Caco-2 (cell line): ENCODE results near the gene SF3B3. TPM values are rescaled to one million over a fixed set of nuclear protein-coding genes. Genes with fewer than 3 reads are reported as not detected.

Source experiments
- BruUV-seq: library from RNA; stranded (reverse); fragments of 400-500 nt; replicated peaks from 2 replicates; lab custom pipeline; 2021; lab: Mats Ljungman, UMichigan
- CTCF ChIA-PET: fragments of 300-600 bp; sonication (Branson Sonifier 250); formaldehyde crosslinking; loops from one replicate; lab custom pipeline; 2022; ENCODE audit warnings: antibody characterized with exemption; lab: Charles Lee
- POLR2A ChIA-PET: fragments of 300-600 bp; sonication (Branson Sonifier 250); formaldehyde crosslinking; loops from one replicate; lab custom pipeline; 2022; ENCODE audit warnings: antibody characterized with exemption; lab: Charles Lee
- DNase-seq, 2 experiments: peaks; one replicate each; pipeline versions ENCODE4 v3.0.0 to v3.0.0-alpha.2; 2020 to 2022
- H3K27me3 ChIP-seq: replicated peaks from 2 replicates; pipeline ENCODE4 v1.6.0; 2011; ENCODE audit warnings: low read length; ENCODE audit not compliant: control insufficient read depth, insufficient read depth
- H3K36me3 ChIP-seq: 2 replicates; pipeline ENCODE4 v1.5.1; 2011; ENCODE audit warnings: low read length; ENCODE audit not compliant: control insufficient read depth, insufficient read depth
- H3K4me1 ChIP-seq: fragments of 250-450 bp; sonication (Bioruptor Pico); 2 replicates; pipeline ENCODE4 v1.5.1; 2020; ENCODE audit warnings: mild to moderate bottlenecking
- H3K4me3 ChIP-seq: 2 replicates; pipeline ENCODE4 v1.5.1; 2011; ENCODE audit warnings: low read depth, mild to moderate bottlenecking, control low read depth, low read length
- H3K9me3 ChIP-seq: fragments of 250-450 bp; sonication (Bioruptor Pico); 2 replicates; pipeline ENCODE4 v1.5.1; 2020; ENCODE audit warnings: mild to moderate bottlenecking, moderate library complexity
- H3K27ac Mint-ChIP-seq: one replicate; pipeline ENCODE4 v1.8.0; 2022; ENCODE audit warnings: mixed read lengths; ENCODE audit not compliant: unreplicated experiment
- H3K27me3 Mint-ChIP-seq: one replicate; pipeline ENCODE4 v1.8.0; 2022; ENCODE audit warnings: mixed read lengths; ENCODE audit not compliant: insufficient read depth, unreplicated experiment
- H3K36me3 Mint-ChIP-seq: one replicate; pipeline ENCODE4 v1.8.0; 2022; ENCODE audit warnings: mild to moderate bottlenecking, mixed read lengths; ENCODE audit not compliant: insufficient read depth, unreplicated experiment
- H3K4me1 Mint-ChIP-seq: one replicate; pipeline ENCODE4 v1.8.0; 2022; ENCODE audit warnings: low read depth, mixed read lengths; ENCODE audit not compliant: unreplicated experiment
- H3K4me3 Mint-ChIP-seq: one replicate; pipeline ENCODE4 v1.8.0; 2022; ENCODE audit warnings: mild to moderate bottlenecking, moderate library complexity, mixed read lengths; ENCODE audit not compliant: unreplicated experiment
- H3K9me3 Mint-ChIP-seq: one replicate; pipeline ENCODE4 v1.8.0; 2022; ENCODE audit warnings: mixed read lengths; ENCODE audit not compliant: unreplicated experiment
- intact Hi-C: fragments of 100-400 bp; cut with micrococcal nuclease; formaldehyde crosslinking; loops from one replicate; pipeline ENCODE4 v1.10.0; 2022; ENCODE audit not compliant: unreplicated experiment
- total RNA-seq: library from RNA; stranded (reverse); gene quantifications from 2 replicates; pipeline ENCODE4 v1.2.3, GENCODE V29; 2022
- TF ChIP-seq, protein P1 (sequence below), 2 experiments: fragments of 200-600 bp in 1 of 2; IDR thresholded peaks; 1 replicate in 1 of 2; 2 replicates in 1 of 2; pipeline versions ENCODE4 v1.5.1 to v1.8.0; 2011 to 2022; ENCODE audit warnings: antibody characterized with exemption in 1 of 2, control low read depth in 1 of 2, inconsistent platforms in 1 of 2, low read depth in 1 of 2, low read length in 1 of 2, mild to moderate bottlenecking in 1 of 2, moderate library complexity in 1 of 2; ENCODE audit not compliant: insufficient read depth in 1 of 2, severe bottlenecking in 1 of 2, unreplicated experiment in 1 of 2

SF3B3 gene
- total RNA-seq, 1 experiment from 2014 or later: 387 TPM

DNA sequence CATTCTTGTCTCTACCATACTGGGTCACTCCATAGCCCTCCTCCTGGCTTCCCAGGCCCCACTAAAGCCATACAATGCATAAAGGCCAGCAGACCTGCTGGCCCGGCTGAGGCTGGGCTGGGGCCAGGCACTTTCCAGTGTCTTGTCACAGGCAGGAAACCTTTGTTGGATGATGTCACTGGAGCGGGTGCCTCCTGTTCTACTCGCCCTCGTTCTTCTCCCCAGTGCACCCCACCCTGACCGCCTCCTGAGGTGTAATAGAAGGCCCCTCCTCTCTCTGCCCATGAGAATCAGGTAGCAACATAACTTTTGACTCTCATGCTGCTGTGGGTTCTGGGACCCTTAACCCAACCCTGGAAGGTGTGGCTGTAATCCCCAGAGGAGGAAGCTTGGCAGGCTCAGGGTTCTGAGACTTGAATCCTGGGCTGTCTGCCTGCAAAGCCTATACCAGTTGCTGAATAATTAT lies 68.5 kb downstream of the SF3B3 start:
- BruUV-seq: no TSS peak
- peaks cover 12% of the 10 kb centered on the region for H3K4me1 Mint-ChIP-seq
- TF ChIP-seq, protein P1, sequence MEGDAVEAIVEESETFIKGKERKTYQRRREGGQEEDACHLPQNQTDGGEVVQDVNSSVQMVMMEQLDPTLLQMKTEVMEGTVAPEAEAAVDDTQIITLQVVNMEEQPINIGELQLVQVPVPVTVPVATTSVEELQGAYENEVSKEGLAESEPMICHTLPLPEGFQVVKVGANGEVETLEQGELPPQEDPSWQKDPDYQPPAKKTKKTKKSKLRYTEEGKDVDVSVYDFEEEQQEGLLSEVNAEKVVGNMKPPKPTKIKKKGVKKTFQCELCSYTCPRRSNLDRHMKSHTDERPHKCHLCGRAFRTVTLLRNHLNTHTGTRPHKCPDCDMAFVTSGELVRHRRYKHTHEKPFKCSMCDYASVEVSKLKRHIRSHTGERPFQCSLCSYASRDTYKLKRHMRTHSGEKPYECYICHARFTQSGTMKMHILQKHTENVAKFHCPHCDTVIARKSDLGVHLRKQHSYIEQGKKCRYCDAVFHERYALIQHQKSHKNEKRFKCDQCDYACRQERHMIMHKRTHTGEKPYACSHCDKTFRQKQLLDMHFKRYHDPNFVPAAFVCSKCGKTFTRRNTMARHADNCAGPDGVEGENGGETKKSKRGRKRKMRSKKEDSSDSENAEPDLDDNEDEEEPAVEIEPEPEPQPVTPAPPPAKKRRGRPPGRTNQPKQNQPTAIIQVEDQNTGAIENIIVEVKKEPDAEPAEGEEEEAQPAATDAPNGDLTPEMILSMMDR (IDR thresholded peaks at IDR 0.05; ENCODE audit: insufficient read depth in 1 of 2, low read depth in 1 of 2, low read length in 1 of 2, severe bottlenecking in 1 of 2, unreplicated experiment in 1 of 2): no peak
- peaks cover 5% of the 10 kb centered on the region for H3K36me3 Mint-ChIP-seq
- no peak for DNase-seq
- H3K9me3 ChIP-seq: peaks cover 5% of the 10 kb centered on the region; the same call in 1 of the 2 replicates
- intact Hi-C loops: no loop called here
- H3K27ac Mint-ChIP-seq: no peak overlapping the region
- no peaks in the 10 kb centered on the region for H3K4me1 ChIP-seq
- ChIA-PET CTCF (no interaction called here), POLR2A (no interaction called here)
- H3K36me3 ChIP-seq: no peaks in the 10 kb centered on the region
- no peak overlapping the region for H3K4me3 Mint-ChIP-seq
- no peaks in the 10 kb centered on the region for H3K27me3 ChIP-seq
- H3K4me3 ChIP-seq: no peak overlapping the region
- H3K9me3 Mint-ChIP-seq: peaks cover 12% of the 10 kb centered on the region
- H3K27me3 Mint-ChIP-seq: no peaks in the 10 kb centered on the region

DNA sequence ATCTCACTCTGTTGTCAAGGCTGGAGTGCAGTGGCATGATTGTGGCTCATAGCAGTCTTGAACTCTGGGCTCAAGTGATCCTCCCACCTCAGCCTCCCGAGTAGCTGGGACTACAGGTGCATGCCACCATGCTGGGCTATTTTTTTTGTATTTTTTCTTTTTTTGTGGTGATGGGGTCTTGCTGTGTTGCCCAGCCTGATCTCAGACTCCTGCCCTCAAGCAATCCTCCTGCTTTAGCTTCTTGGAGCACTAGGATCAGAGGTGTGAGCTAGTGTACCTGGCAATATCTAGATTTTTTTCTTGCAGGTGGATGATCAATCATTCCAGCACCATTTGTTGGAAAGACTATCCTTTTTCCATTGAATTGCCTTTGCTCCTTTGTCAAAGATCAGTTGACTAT lies 69.9 kb downstream of the SF3B3 start:
- Mint-ChIP-seq H3K27ac (no peak overlapping the region), H3K9me3 (peaks cover 12% of the 10 kb centered on the region), H3K4me3 (no peak overlapping the region), H3K36me3 (peaks cover 5% of the 10 kb centered on the region), H3K27me3 (no peaks in the 10 kb centered on the region), H3K4me1 (peaks cover 12% of the 10 kb centered on the region)
- CTCF ChIA-PET: no interaction called here
- POLR2A ChIA-PET: no interaction called here
- DNase-seq: no peak
- Histone ChIP-seq H3K9me3 (peaks cover 5% of the 10 kb centered on the region; the same call in 1 of the 2 replicates), H3K36me3 (no peaks in the 10 kb centered on the region), H3K27me3 (no peaks in the 10 kb centered on the region), H3K4me1 (no peaks in the 10 kb centered on the region), H3K4me3 (no peak overlapping the region)
- TF ChIP-seq, protein P1 (IDR thresholded peaks at IDR 0.05; ENCODE audit: insufficient read depth in 1 of 2, low read depth in 1 of 2, low read length in 1 of 2, severe bottlenecking in 1 of 2, unreplicated experiment in 1 of 2): no peak
- no TSS peak for BruUV-seq
- intact Hi-C loops: no loop called here

- peaks cover 5% of the 10 kb centered on the region for H3K36me3 Mint-ChIP-seq
- H3K27ac Mint-ChIP-seq: no peak overlapping the region
- no peaks in the 10 kb centered on the region for H3K27me3 ChIP-seq
- H3K4me3 ChIP-seq: no peak overlapping the region
- intact Hi-C loops: no loop called here
- peaks cover 12% of the 10 kb centered on the region for H3K4me1 Mint-ChIP-seq
- no peaks in the 10 kb centered on the region for H3K27me3 Mint-ChIP-seq
- TF ChIP-seq, protein P1 (IDR thresholded peaks at IDR 0.05; ENCODE audit: insufficient read depth in 1 of 2, low read depth in 1 of 2, low read length in 1 of 2, severe bottlenecking in 1 of 2, unreplicated experiment in 1 of 2): no peak
- H3K4me1 ChIP-seq: no peaks in the 10 kb centered on the region
- ChIA-PET POLR2A (no interaction called here), CTCF (no interaction called here)
- DNase-seq: no peak
- peaks cover 12% of the 10 kb centered on the region for H3K9me3 Mint-ChIP-seq
- H3K9me3 ChIP-seq: peaks cover 5% of the 10 kb centered on the region; the same call in 1 of the 2 replicates
- BruUV-seq: no TSS peak
- no peaks in the 10 kb centered on the region for H3K36me3 ChIP-seq
- H3K4me3 Mint-ChIP-seq: no peak overlapping the region
Measured at GRCh38 chr16:70594569-70594968, 71.0 kb downstream of the SF3B3 start.
